ENCODE data around the gene PSMB10. TPM values are rescaled to one million over a fixed set of nuclear protein-coding genes. Genes with fewer than 3 reads are reported as not detected.
"Not testable (repeated sequence)": the region's sequence is repeated elsewhere in the genome, so short reads cannot be mapped to it uniquely, and the experiment has no call there.

PSMB10 gene
- total RNA-seq, 1 donor from 2014 or later: 36.6 TPM

- Histone ChIP-seq H3K4me3 (ENCODE audit: low read depth, low read length) (no peak overlapping the region), H3K27me3 (ENCODE audit: control insufficient read depth, insufficient read depth, low read length) (peaks cover 22% of the 10 kb centered on the region)
- TF ChIP-seq CTCF (IDR thresholded peaks at IDR 0.05; ENCODE audit: insufficient read depth, low read length, poor library complexity, severe bottlenecking): no peak
Measured at GRCh38 chr16:67976205-67976604, 39.6 kb upstream of the PSMB10 start.

GRCh38 chr16:67975321-67976105 is 38.9 kb upstream of the PSMB10 start:
- H3K27me3 ChIP-seq (ENCODE audit: control insufficient read depth, insufficient read depth, low read length): peaks cover 22% of the 10 kb centered on the region
- no peak for DNase-seq (ENCODE audit: low read depth)
- no peaks in the 10 kb centered on the region for H3K36me3 ChIP-seq (ENCODE audit: control insufficient read depth, insufficient read depth, low read length)
- TF ChIP-seq CTCF (IDR thresholded peaks at IDR 0.05; ENCODE audit: insufficient read depth, low read length, poor library complexity, severe bottlenecking): no peak
- H3K4me3 ChIP-seq (ENCODE audit: low read depth, low read length): no peak overlapping the region

More at GRCh38 chr16:67976205-67976604, 39.6 kb upstream of the PSMB10 start:
- H3K36me3 ChIP-seq (ENCODE audit: control insufficient read depth, insufficient read depth, low read length): no peaks in the 10 kb centered on the region
- DNase-seq (ENCODE audit: low read depth): no peak

- not testable (repeated sequence) for H3K36me3 ChIP-seq (ENCODE audit: control insufficient read depth, insufficient read depth, low read length); H3K27me3 ChIP-seq (ENCODE audit: control insufficient read depth, insufficient read depth, low read length); DNase-seq (ENCODE audit: low read depth); H3K4me3 ChIP-seq (ENCODE audit: low read depth, low read length)
Measured at GRCh38 chr16:67972285-67972684, 35.6 kb upstream of the PSMB10 start.

- TF ChIP-seq CTCF (IDR thresholded peaks at IDR 0.05; ENCODE audit: insufficient read depth, low read length, poor library complexity, severe bottlenecking): no peak
- no peak overlapping the region for H3K4me3 ChIP-seq (ENCODE audit: low read depth, low read length)
- DNase-seq (ENCODE audit: low read depth): no peak
- no peaks in the 10 kb centered on the region for H3K27me3 ChIP-seq (ENCODE audit: control insufficient read depth, insufficient read depth, low read length)
- H3K36me3 ChIP-seq (ENCODE audit: control insufficient read depth, insufficient read depth, low read length): no peaks in the 10 kb centered on the region
Measured at GRCh38 chr16:67971111-67971510, 34.5 kb upstream of the PSMB10 start.

GRCh38 chr16:67969254-67970039 is 32.8 kb upstream of the PSMB10 start:
- no peak for DNase-seq (ENCODE audit: low read depth)
- TF ChIP-seq CTCF (IDR thresholded peaks at IDR 0.05; ENCODE audit: insufficient read depth, low read length, poor library complexity, severe bottlenecking): no peak
- Histone ChIP-seq H3K36me3 (ENCODE audit: control insufficient read depth, insufficient read depth, low read length) (no peaks in the 10 kb centered on the region), H3K27me3 (ENCODE audit: control insufficient read depth, insufficient read depth, low read length) (no peaks in the 10 kb centered on the region), H3K4me3 (ENCODE audit: low read depth, low read length) (peak overlapping the region; percentile 92)

GRCh38 chr16:67968400-67969253 is 32.0 kb upstream of the PSMB10 start, which contains the start of gene SLC12A4:
Gene SLC12A4, minus strand, starts transcription at chr16:67968637. Its CDS starts 84 bp downstream, at chr16:67968553.
- H3K4me3 ChIP-seq (ENCODE audit: low read depth, low read length): peak within 1 kb of the TSS; percentile 92
- no peaks in the 10 kb centered on the region for H3K27me3 ChIP-seq (ENCODE audit: control insufficient read depth, insufficient read depth, low read length)
- no peak for TF ChIP-seq CTCF (IDR thresholded peaks at IDR 0.05; ENCODE audit: insufficient read depth, low read length, poor library complexity, severe bottlenecking)
- no peaks in the 10 kb centered on the region for H3K36me3 ChIP-seq (ENCODE audit: control insufficient read depth, insufficient read depth, low read length)
- no peak for DNase-seq (ENCODE audit: low read depth)
